Keratinocyte (primary cell): ENCODE results near the gene SLC9B2. TPM values are rescaled to one million over a fixed set of nuclear protein-coding genes. Genes with fewer than 3 reads are reported as not detected.

ENCODE experiments used
- DNase-seq: peaks from one replicate; pipeline ENCODE4 v3.0.0-alpha.2; 2011; ENCODE audit warnings: low read depth, missing footprints, low spot score
- FAIRE-seq: peaks from 2 replicates; lab custom pipeline; 2011; peaks lifted over from hg19 to GRCh38; lab: Jason Lieb, UNC
- H2AFZ ChIP-seq: 2 replicates; pipeline ENCODE4 v1.6.0; 2012; ENCODE audit warnings: low read length, control low read depth, inconsistent platforms; ENCODE audit not compliant: control insufficient read depth
- H3K27ac ChIP-seq: 2 replicates; pipeline ENCODE4 v1.5.1; 2011; ENCODE audit warnings: low read length; ENCODE audit not compliant: control insufficient read depth, insufficient read depth
- H3K27me3 ChIP-seq: 3 replicates; pipeline ENCODE4 v1.6.0; 2011; ENCODE audit warnings: low read length; ENCODE audit not compliant: control insufficient read depth, insufficient read depth; ENCODE audit errors: extremely low read depth
- H3K36me3 ChIP-seq, 2 experiments: 2 replicates in 1 of 2; 3 replicates in 1 of 2; pipeline ENCODE4 v1.5.1; 2011; ENCODE audit warnings: low read length in 2 of 2, mild to moderate bottlenecking in 1 of 2; ENCODE audit not compliant: control insufficient read depth in 2 of 2, insufficient read depth in 2 of 2; ENCODE audit errors: extremely low read depth in 1 of 2
- H3K4me1 ChIP-seq: 3 replicates; pipeline ENCODE4 v1.5.1; 2011; ENCODE audit warnings: low read length; ENCODE audit not compliant: control insufficient read depth, insufficient read depth; ENCODE audit errors: extremely low read depth
- H3K4me2 ChIP-seq: 3 replicates; pipeline ENCODE4 v1.6.0; 2011; ENCODE audit warnings: low read depth, low read length; ENCODE audit not compliant: control insufficient read depth, insufficient read depth; ENCODE audit errors: extremely low read depth
- H3K4me3 ChIP-seq, 3 experiments: fragments of 200-600 bp in 1 of 3; sonication (generic) in 1 of 3; 2 replicates in 2 of 3; 3 replicates in 1 of 3; pipeline ENCODE4 v1.5.1; 2011 to 2016; ENCODE audit warnings: low read length in 3 of 3, mild to moderate bottlenecking in 3 of 3, control low read depth in 2 of 3, inconsistent platforms in 1 of 3, low read depth in 1 of 3, mixed read lengths in 1 of 3, mixed run types in 1 of 3, moderate library complexity in 1 of 3; ENCODE audit not compliant: control insufficient read depth in 2 of 3, insufficient read depth in 2 of 3; ENCODE audit errors: extremely low read depth in 1 of 3
- H3K79me2 ChIP-seq: 2 replicates; pipeline ENCODE4 v1.6.0; 2012; ENCODE audit warnings: low read length; ENCODE audit not compliant: control insufficient read depth, insufficient read depth
- H3K9ac ChIP-seq: 3 replicates; pipeline ENCODE4 v1.6.0; 2011; ENCODE audit warnings: low read length; ENCODE audit not compliant: control insufficient read depth, insufficient read depth; ENCODE audit errors: extremely low read depth
- H3K9me1 ChIP-seq: 3 replicates; pipeline ENCODE4 v1.6.0; 2011; ENCODE audit warnings: low read length; ENCODE audit not compliant: control insufficient read depth, insufficient read depth; ENCODE audit errors: extremely low read depth
- H3K9me3 ChIP-seq: 2 replicates; pipeline ENCODE4 v1.5.1; 2012; ENCODE audit warnings: low read depth, low read length; ENCODE audit not compliant: control insufficient read depth
- H4K20me1 ChIP-seq: 3 replicates; pipeline ENCODE4 v1.6.0; 2011; ENCODE audit warnings: low read length; ENCODE audit not compliant: control insufficient read depth, insufficient read depth; ENCODE audit errors: extremely low read depth
- CTCF ChIP-seq, 3 experiments: IDR thresholded peaks in 1 of 3; conservative IDR thresholded peaks in 1 of 3; optimal IDR thresholded peaks in 1 of 3; 2 replicates in 2 of 3; 3 replicates in 1 of 3; pipeline versions ENCODE3 to v1.5.1; 2011; ENCODE audit warnings: low read length in 3 of 3, mild to moderate bottlenecking in 3 of 3, moderate library complexity in 2 of 3, control low read depth in 1 of 3, inconsistent platforms in 1 of 3; ENCODE audit not compliant: insufficient read depth in 2 of 3; ENCODE audit errors: extremely low read depth in 1 of 3
- EZH2 ChIP-seq: IDR thresholded peaks from one replicate; pipeline ENCODE4 v1.6.1; 2012; ENCODE audit warnings: inconsistent platforms, mild to moderate bottlenecking, low read length, moderate library complexity
- dilution Hi-C: fragments of 300-500 bp; cut with MboI; formaldehyde crosslinking; loops from one replicate; pipeline ENCODE4 v1.7.0; 2020; ENCODE audit warnings: low sequenced_read_pairs; ENCODE audit not compliant: extremely low pct_ligation_motif_present
- polyA plus RNA-seq, 5 experiments: library from polyadenylated mRNA; depleted of rRNA in 3 of 5; stranded (reverse) in 3 of 5; stranded (forward) in 1 of 5; unstranded in 1 of 5; fragments of >200 nt; gene quantifications; 1 replicate in 1 of 5; 2 replicates in 3 of 5; 3 replicates in 1 of 5; pipeline versions ENCODE4 v1.2.1 to v1.2.3, GENCODE V29; 2011 to 2012; ENCODE audit warnings: missing spikeins in 2 of 5, low read depth in 1 of 5, low replicate concordance in 1 of 5

Gene SLC9B2
- polyA plus RNA-seq, 1 donor (not counting 4 experiments of a cell fraction or from before 2014, with no cell fraction given): 14.6 TPM

GRCh38 chr4:103026868-103027267 is 49.7 kb downstream of the SLC9B2 start:
- Histone ChIP-seq H3K79me2 (no peaks in the 10 kb centered on the region), H3K9ac (no peak overlapping the region), H3K9me1 (no peaks in the 10 kb centered on the region), H3K36me3 (peaks cover 2 to 15% of the 10 kb centered on the region in 2 experiments), H4K20me1 (no peaks in the 10 kb centered on the region), H3K27ac (no peak overlapping the region), H3K4me2 (no peak overlapping the region), H3K9me3 (no peaks in the 10 kb centered on the region), H3K4me3 (no peak overlapping the region), H3K27me3 (no peaks in the 10 kb centered on the region), H2AFZ (no peak overlapping the region), H3K4me1 (no peaks in the 10 kb centered on the region)
- no peak for DNase-seq
- dilution Hi-C loops: no loop called here
- no peak for FAIRE-seq
- TF ChIP-seq EZH2 (no peak), CTCF (optimal IDR thresholded peaks at IDR 0.05 in 1 of 3, IDR thresholded peaks at IDR 0.05 in 1 of 3, conservative IDR thresholded peaks at IDR 0.05 in 1 of 3; ENCODE audit: extremely low read depth in 1 of 3, insufficient read depth in 2 of 3, low read length in 3 of 3) (no peak)

- peaks cover 2 to 15% of the 10 kb centered on the region in 2 experiments for H3K36me3 ChIP-seq
- dilution Hi-C loops: no loop called here
- FAIRE-seq: no peak
These were observed 51.6 kb downstream of the SLC9B2 start for GRCh38 chr4:103024996-103025395.

More at GRCh38 chr4:103024996-103025395, 51.6 kb downstream of the SLC9B2 start:
- no peaks in the 10 kb centered on the region for H3K9me1 ChIP-seq
- no peak overlapping the region for H3K4me3 ChIP-seq
- no peaks in the 10 kb centered on the region for H3K79me2 ChIP-seq
- no peak overlapping the region for H3K9ac ChIP-seq
- TF ChIP-seq CTCF (optimal IDR thresholded peaks at IDR 0.05 in 1 of 3, IDR thresholded peaks at IDR 0.05 in 1 of 3, conservative IDR thresholded peaks at IDR 0.05 in 1 of 3; ENCODE audit: extremely low read depth in 1 of 3, insufficient read depth in 2 of 3, low read length in 3 of 3) (no peak), EZH2 (no peak)
- no peak for DNase-seq
- H3K4me1 ChIP-seq: peaks cover 2% of the 10 kb centered on the region
- H3K27me3 ChIP-seq: no peaks in the 10 kb centered on the region
- no peaks in the 10 kb centered on the region for H3K9me3 ChIP-seq
- no peak overlapping the region for H3K27ac ChIP-seq
- H2AFZ ChIP-seq: no peak overlapping the region
- H4K20me1 ChIP-seq: no peaks in the 10 kb centered on the region
- H3K4me2 ChIP-seq: no peak overlapping the region
